ENCODE measurements around the gene NPNT.

Gene NPNT

GRCh38 chr4:105998171-105999063 lies 103.1 kb downstream of the NPNT start:
- H3K4me3 ChIP-seq (ENCODE audit: low read depth, low read length, poor library complexity, severe bottlenecking), result no peak overlapping the region
- no peaks in the 10 kb centered on the region for H3K9me2 ChIP-seq (ENCODE audit: low read depth, low read length)
- no peaks in the 10 kb centered on the region for H3K36me3 ChIP-seq (ENCODE audit: insufficient read depth, low read length)
- no peak overlapping the region for H3K4me2 ChIP-seq (ENCODE audit: low read length)
- no peak overlapping the region for H2AFZ ChIP-seq (ENCODE audit: low read length)
- H3K4me1 ChIP-seq (ENCODE audit: insufficient read depth, low read length, severe bottlenecking), result no peaks in the 10 kb centered on the region
- H3K9ac ChIP-seq (ENCODE audit: low read length), result no peak overlapping the region
- H3F3A ChIP-seq (ENCODE audit: insufficient read depth, low read length), result no peaks in the 10 kb centered on the region
- no peaks in the 10 kb centered on the region for H3K79me2 ChIP-seq (ENCODE audit: insufficient read depth, low read length)
- no peak for TF ChIP-seq CTCF (IDR thresholded peaks at IDR 0.05; ENCODE audit: low read length)
- TF ChIP-seq EZH2 (IDR thresholded peaks at IDR 0.05; ENCODE audit: borderline replicate concordance, low read length), result no peak
- H3K27ac ChIP-seq (ENCODE audit: low read depth, low read length, poor library complexity, severe bottlenecking), result no peak overlapping the region
- H4K20me1 ChIP-seq (ENCODE audit: insufficient read depth, low read length), result no peaks in the 10 kb centered on the region
- no peaks in the 10 kb centered on the region for H3K9me3 ChIP-seq (ENCODE audit: low read length)
- H3K27me3 ChIP-seq (ENCODE audit: insufficient read depth, low read length), result no peaks in the 10 kb centered on the region

- Histone ChIP-seq H2AFZ (ENCODE audit: low read length) (no peak overlapping the region), H3K9ac (ENCODE audit: low read length) (no peak overlapping the region), H3F3A (ENCODE audit: insufficient read depth, low read length) (no peaks in the 10 kb centered on the region), H4K20me1 (ENCODE audit: insufficient read depth, low read length) (no peaks in the 10 kb centered on the region), H3K36me3 (ENCODE audit: insufficient read depth, low read length) (no peaks in the 10 kb centered on the region), H3K27ac (ENCODE audit: low read depth, low read length, poor library complexity, severe bottlenecking) (no peak overlapping the region), H3K9me3 (ENCODE audit: low read length) (no peaks in the 10 kb centered on the region), H3K4me3 (ENCODE audit: low read depth, low read length, poor library complexity, severe bottlenecking) (no peak overlapping the region), H3K27me3 (ENCODE audit: insufficient read depth, low read length) (no peaks in the 10 kb centered on the region), H3K79me2 (ENCODE audit: insufficient read depth, low read length) (no peaks in the 10 kb centered on the region), H3K4me2 (ENCODE audit: low read length) (no peak overlapping the region), H3K4me1 (ENCODE audit: insufficient read depth, low read length, severe bottlenecking) (no peaks in the 10 kb centered on the region), H3K9me2 (ENCODE audit: low read depth, low read length) (no peaks in the 10 kb centered on the region)
- TF ChIP-seq CTCF (IDR thresholded peaks at IDR 0.05; ENCODE audit: low read length) (no peak), EZH2 (IDR thresholded peaks at IDR 0.05; ENCODE audit: borderline replicate concordance, low read length) (no peak)
Observed at GRCh38 chr4:106002994-106003393, 107.7 kb downstream of the NPNT start.

GRCh38 chr4:106010761-106011160 lies 115.5 kb downstream of the NPNT start:
- Histone ChIP-seq H3K4me3 (ENCODE audit: low read depth, low read length, poor library complexity, severe bottlenecking) (no peak overlapping the region), H3K4me2 (ENCODE audit: low read length) (no peak overlapping the region), H3K27ac (ENCODE audit: low read depth, low read length, poor library complexity, severe bottlenecking) (no peak overlapping the region), H3K9ac (ENCODE audit: low read length) (no peak overlapping the region), H4K20me1 (ENCODE audit: insufficient read depth, low read length) (no peaks in the 10 kb centered on the region), H3K9me3 (ENCODE audit: low read length) (no peaks in the 10 kb centered on the region), H3K36me3 (ENCODE audit: insufficient read depth, low read length) (no peaks in the 10 kb centered on the region), H3K9me2 (ENCODE audit: low read depth, low read length) (no peaks in the 10 kb centered on the region), H3F3A (ENCODE audit: insufficient read depth, low read length) (no peaks in the 10 kb centered on the region), H2AFZ (ENCODE audit: low read length) (no peak overlapping the region), H3K4me1 (ENCODE audit: insufficient read depth, low read length, severe bottlenecking) (no peaks in the 10 kb centered on the region), H3K27me3 (ENCODE audit: insufficient read depth, low read length) (no peaks in the 10 kb centered on the region), H3K79me2 (ENCODE audit: insufficient read depth, low read length) (no peaks in the 10 kb centered on the region)
- TF ChIP-seq EZH2 (IDR thresholded peaks at IDR 0.05; ENCODE audit: borderline replicate concordance, low read length) (no peak), CTCF (IDR thresholded peaks at IDR 0.05; ENCODE audit: low read length) (no peak)
